Measurements from ENCODE around the gene DHRS13. TPM values are rescaled to one million over a fixed set of nuclear protein-coding genes. Genes with fewer than 3 reads are reported as not detected.

Gene DHRS13
- polyA plus RNA-seq, 1 donor (not counting 4 experiments of a cell fraction or from before 2014, with no cell fraction given) = 3.4 TPM

DNA sequence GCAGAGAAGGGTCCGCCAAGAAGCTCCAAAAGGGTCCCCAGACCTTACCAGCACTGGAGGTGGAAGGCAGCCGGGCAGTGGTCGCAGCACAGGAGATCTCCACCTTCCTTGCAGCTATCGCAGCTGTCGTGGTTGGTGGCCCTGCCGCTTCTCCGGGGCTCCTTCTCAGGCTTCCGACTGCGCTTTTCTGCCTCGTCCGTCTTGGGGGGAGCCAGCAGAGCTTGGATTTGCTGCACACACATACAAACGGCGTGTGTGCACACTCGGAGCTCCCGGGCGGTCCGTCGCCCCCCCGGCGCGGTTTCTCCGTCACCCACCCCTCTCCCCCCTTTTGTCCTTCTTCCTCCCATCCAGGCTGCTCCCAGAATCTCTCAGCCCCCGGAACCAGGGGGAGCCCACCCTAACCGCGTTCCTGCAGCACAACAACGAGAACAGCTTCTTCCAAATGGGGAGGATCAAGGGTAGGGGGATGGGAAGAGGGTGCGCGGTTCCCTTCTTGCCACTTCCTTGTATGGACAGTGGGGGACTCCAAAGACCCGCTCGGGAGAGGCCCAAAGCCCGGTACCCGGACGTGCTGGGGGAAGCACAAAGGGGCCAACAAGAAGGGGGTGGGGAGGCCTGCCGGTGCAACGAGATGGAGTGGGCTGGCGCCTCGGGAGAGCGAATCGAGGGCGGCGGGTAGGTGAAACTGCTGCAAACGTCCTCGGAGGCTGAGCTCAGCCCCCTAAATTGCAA is 47.3 kb upstream of the DHRS13 start:
- H3K9me1 ChIP-seq (ENCODE audit: control insufficient read depth, extremely low read depth, insufficient read depth, low read length) = no peaks in the 10 kb centered on the region
- peak overlapping the region; percentile 84 for H3K9ac ChIP-seq (ENCODE audit: control insufficient read depth, extremely low read depth, insufficient read depth, low read length)
- H2AFZ ChIP-seq (ENCODE audit: control insufficient read depth, low read length) = no peak overlapping the region
- no peaks in the 10 kb centered on the region for H3K9me3 ChIP-seq (ENCODE audit: control insufficient read depth, low read depth, low read length)
- H3K4me3 ChIP-seq (ENCODE audit: control insufficient read depth in 2 of 3, extremely low read depth in 1 of 3, insufficient read depth in 2 of 3, low read depth in 1 of 3, low read length in 3 of 3) = peak overlapping the region; percentile 87 to 88 (median 88)
- H3K4me1 ChIP-seq (ENCODE audit: control insufficient read depth, extremely low read depth, insufficient read depth, low read length) = peaks cover 41% of the 10 kb centered on the region
- H3K36me3 ChIP-seq (ENCODE audit: control insufficient read depth in 2 of 2, extremely low read depth in 1 of 2, insufficient read depth in 2 of 2, low read length in 2 of 2) = peaks cover under 1 to 6% of the 10 kb centered on the region in 2 experiments
- DNase-seq (ENCODE audit: low read depth, low spot score) = no peak
- peak overlapping the region; percentile 85 for H3K27ac ChIP-seq (ENCODE audit: control insufficient read depth, insufficient read depth, low read length)
- H3K4me2 ChIP-seq (ENCODE audit: control insufficient read depth, extremely low read depth, insufficient read depth, low read depth, low read length) = peak overlapping the region; percentile 81
- H4K20me1 ChIP-seq (ENCODE audit: control insufficient read depth, extremely low read depth, insufficient read depth, low read length) = no peaks in the 10 kb centered on the region
- no peak for FAIRE-seq
- peaks cover 57% of the 10 kb centered on the region for H3K79me2 ChIP-seq (ENCODE audit: control insufficient read depth, insufficient read depth, low read length)
- no peaks in the 10 kb centered on the region for H3K27me3 ChIP-seq (ENCODE audit: control insufficient read depth, extremely low read depth, insufficient read depth, low read length)
- TF ChIP-seq, protein P1, sequence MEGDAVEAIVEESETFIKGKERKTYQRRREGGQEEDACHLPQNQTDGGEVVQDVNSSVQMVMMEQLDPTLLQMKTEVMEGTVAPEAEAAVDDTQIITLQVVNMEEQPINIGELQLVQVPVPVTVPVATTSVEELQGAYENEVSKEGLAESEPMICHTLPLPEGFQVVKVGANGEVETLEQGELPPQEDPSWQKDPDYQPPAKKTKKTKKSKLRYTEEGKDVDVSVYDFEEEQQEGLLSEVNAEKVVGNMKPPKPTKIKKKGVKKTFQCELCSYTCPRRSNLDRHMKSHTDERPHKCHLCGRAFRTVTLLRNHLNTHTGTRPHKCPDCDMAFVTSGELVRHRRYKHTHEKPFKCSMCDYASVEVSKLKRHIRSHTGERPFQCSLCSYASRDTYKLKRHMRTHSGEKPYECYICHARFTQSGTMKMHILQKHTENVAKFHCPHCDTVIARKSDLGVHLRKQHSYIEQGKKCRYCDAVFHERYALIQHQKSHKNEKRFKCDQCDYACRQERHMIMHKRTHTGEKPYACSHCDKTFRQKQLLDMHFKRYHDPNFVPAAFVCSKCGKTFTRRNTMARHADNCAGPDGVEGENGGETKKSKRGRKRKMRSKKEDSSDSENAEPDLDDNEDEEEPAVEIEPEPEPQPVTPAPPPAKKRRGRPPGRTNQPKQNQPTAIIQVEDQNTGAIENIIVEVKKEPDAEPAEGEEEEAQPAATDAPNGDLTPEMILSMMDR (optimal IDR thresholded peaks at IDR 0.05 in 1 of 3, IDR thresholded peaks at IDR 0.05 in 1 of 3, conservative IDR thresholded peaks at IDR 0.05 in 1 of 3; ENCODE audit: extremely low read depth in 1 of 3, insufficient read depth in 2 of 3, low read length in 3 of 3) = no peak
- TF ChIP-seq EZH2 (IDR thresholded peaks at IDR 0.05; ENCODE audit: low read length) = no peak
- dilution Hi-C loops (cut with MboI; ENCODE audit: extremely low pct_ligation_motif_present, low sequenced_read_pairs) = no loop called here

DNA sequence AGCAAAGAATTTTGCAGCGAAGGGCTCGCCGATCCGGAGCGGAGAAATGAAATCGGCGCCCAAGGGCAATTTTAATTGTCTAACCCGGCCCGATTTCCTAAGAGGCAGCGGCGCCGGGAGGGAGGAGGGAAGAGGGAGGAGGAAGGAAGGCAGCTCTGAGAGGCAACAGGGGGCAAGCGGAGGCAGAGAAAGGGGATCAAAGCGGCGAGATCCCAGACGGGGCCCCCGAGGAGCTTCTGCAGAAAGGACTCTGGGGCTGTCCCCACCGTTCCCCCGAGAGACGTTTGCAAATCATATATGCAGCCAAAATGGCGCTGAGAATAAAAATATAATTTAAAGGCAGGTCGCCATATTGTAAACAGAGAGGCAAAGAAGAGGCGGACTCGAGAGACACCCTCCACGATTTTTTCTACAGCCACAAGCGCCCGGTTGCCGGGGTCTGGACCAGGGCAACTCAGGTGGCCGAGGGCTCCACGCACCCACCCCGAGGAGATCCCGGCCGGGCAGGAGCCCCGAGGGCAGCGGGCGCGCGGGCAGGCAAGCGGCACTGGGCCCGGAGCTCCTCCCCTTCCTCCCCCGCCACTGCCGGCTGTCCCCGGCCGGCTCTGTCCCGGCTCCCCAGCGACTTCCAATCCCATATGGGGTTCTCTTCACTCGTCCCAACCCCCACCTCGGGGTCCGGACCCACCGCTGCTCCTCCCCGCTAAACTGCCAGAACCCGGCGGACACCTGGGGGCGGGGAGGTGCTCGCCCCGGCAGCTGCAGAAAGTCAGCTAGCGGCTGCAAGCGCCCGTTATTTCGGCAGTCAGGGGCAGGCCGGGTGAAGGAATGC is 46.5 kb upstream of the DHRS13 start:
- DNase-seq (ENCODE audit: low read depth, low spot score) (no peak), FAIRE-seq (no peak)
- peak overlapping the region; percentile 84 for H3K9ac ChIP-seq (ENCODE audit: control insufficient read depth, extremely low read depth, insufficient read depth, low read length)
- H4K20me1 ChIP-seq (ENCODE audit: control insufficient read depth, extremely low read depth, insufficient read depth, low read length) = no peaks in the 10 kb centered on the region
- H3K27me3 ChIP-seq (ENCODE audit: control insufficient read depth, extremely low read depth, insufficient read depth, low read length) = no peaks in the 10 kb centered on the region
- TF ChIP-seq, protein P1 (optimal IDR thresholded peaks at IDR 0.05 in 1 of 3, IDR thresholded peaks at IDR 0.05 in 1 of 3, conservative IDR thresholded peaks at IDR 0.05 in 1 of 3; ENCODE audit: extremely low read depth in 1 of 3, insufficient read depth in 2 of 3, low read length in 3 of 3) = no peak
- no peak for TF ChIP-seq EZH2 (IDR thresholded peaks at IDR 0.05; ENCODE audit: low read length)
- H3K36me3 ChIP-seq (ENCODE audit: control insufficient read depth in 2 of 2, extremely low read depth in 1 of 2, insufficient read depth in 2 of 2, low read length in 2 of 2) = peaks cover 2 to 6% of the 10 kb centered on the region in 2 experiments
- no peaks in the 10 kb centered on the region for H3K9me3 ChIP-seq (ENCODE audit: control insufficient read depth, low read depth, low read length)
- peak overlapping the region; percentile 68 for H2AFZ ChIP-seq (ENCODE audit: control insufficient read depth, low read length)
- peaks cover 64% of the 10 kb centered on the region for H3K79me2 ChIP-seq (ENCODE audit: control insufficient read depth, insufficient read depth, low read length)
- H3K9me1 ChIP-seq (ENCODE audit: control insufficient read depth, extremely low read depth, insufficient read depth, low read length) = no peaks in the 10 kb centered on the region
- peaks cover 45% of the 10 kb centered on the region for H3K4me1 ChIP-seq (ENCODE audit: control insufficient read depth, extremely low read depth, insufficient read depth, low read length)
- dilution Hi-C loops (cut with MboI; ENCODE audit: extremely low pct_ligation_motif_present, low sequenced_read_pairs) = no loop called here
- H3K4me3 ChIP-seq (ENCODE audit: control insufficient read depth in 2 of 3, extremely low read depth in 1 of 3, insufficient read depth in 2 of 3, low read depth in 1 of 3, low read length in 3 of 3) = peak overlapping the region; percentile 87 to 88 (median 88)
- peak overlapping the region; percentile 81 for H3K4me2 ChIP-seq (ENCODE audit: control insufficient read depth, extremely low read depth, insufficient read depth, low read depth, low read length)
- H3K27ac ChIP-seq (ENCODE audit: control insufficient read depth, insufficient read depth, low read length) = peak overlapping the region; percentile 85

All from keratinocyte (primary cell).